Endodermal cell (in vitro differentiated cells): ENCODE data around the gene PCTP. TPM values are rescaled to one million over a fixed set of nuclear protein-coding genes. Genes with fewer than 3 reads are reported as not detected.

Source experiments
- DNase-seq: peaks from one replicate; pipeline ENCODE4 v3.0.0-alpha.2; 2017
- H3K27ac ChIP-seq: 2 replicates; pipeline ENCODE4 v1.5.1; 2013; ENCODE audit warnings: mild to moderate bottlenecking, low read depth, low read length, moderate library complexity
- H3K27me3 ChIP-seq: 2 replicates; pipeline ENCODE4 v1.6.1; 2013; ENCODE audit warnings: mild to moderate bottlenecking, low read length, moderate library complexity; ENCODE audit not compliant: insufficient read depth, control insufficient read depth, poor library complexity, severe bottlenecking
- H3K36me3 ChIP-seq: 2 replicates; pipeline ENCODE4 v1.7.0; 2013; ENCODE audit warnings: mild to moderate bottlenecking, low read length, moderate library complexity; ENCODE audit not compliant: control insufficient read depth, insufficient read depth
- H3K4me1 ChIP-seq: one replicate; pipeline ENCODE4 v1.7.0; 2013; ENCODE audit warnings: low read length; ENCODE audit not compliant: control insufficient read depth, insufficient read depth
- H3K4me3 ChIP-seq: 2 replicates; pipeline ENCODE4 v1.5.1; 2013; ENCODE audit warnings: mild to moderate bottlenecking, low read length, moderate library complexity
- H3K9ac ChIP-seq: 2 replicates; pipeline ENCODE4 v1.6.1; 2013; ENCODE audit warnings: mild to moderate bottlenecking, low read length, moderate library complexity; ENCODE audit not compliant: poor library complexity, severe bottlenecking; ENCODE audit errors: extremely low read depth
- H3K9me3 ChIP-seq: 2 replicates; pipeline ENCODE4 v1.6.1; 2013; ENCODE audit warnings: mild to moderate bottlenecking, low read length, moderate library complexity; ENCODE audit not compliant: control insufficient read depth
- H3K27ac Mint-ChIP-seq: 2 replicates; pipeline ENCODE4 v1.8.0; 2020; ENCODE audit warnings: mixed read lengths
- H3K27me3 Mint-ChIP-seq: 2 replicates; pipeline ENCODE4 v1.8.0; 2021; ENCODE audit warnings: mild to moderate bottlenecking, mixed read lengths; ENCODE audit not compliant: insufficient read depth
- H3K36me3 Mint-ChIP-seq: 2 replicates; pipeline ENCODE4 v1.8.0; 2020; ENCODE audit warnings: low read depth, mixed read lengths
- H3K4me1 Mint-ChIP-seq: 2 replicates; pipeline ENCODE4 v1.8.0; 2020; ENCODE audit warnings: mixed read lengths
- H3K4me3 Mint-ChIP-seq: 2 replicates; pipeline ENCODE4 v1.8.0; 2020; ENCODE audit warnings: mild to moderate bottlenecking, moderate library complexity, mixed read lengths
- H3K9me3 Mint-ChIP-seq: 2 replicates; pipeline ENCODE4 v1.8.0; 2020; ENCODE audit warnings: mild to moderate bottlenecking, mixed read lengths
- CTCF ChIP-seq: fragments of 200-600 bp; sonication (generic); conservative IDR thresholded peaks from 2 replicates; pipeline ENCODE4 v1.5.0; 2021; ENCODE audit warnings: antibody characterized with exemption, mild to moderate bottlenecking
- WGBS, 2 experiments: methylation state at CpG; one replicate each; pipeline versions ENCODE4 v1.1.5 to v1.1.7; 2013; ENCODE audit warnings: missing lambda C conversion rate in 2 of 2, mixed read lengths in 1 of 2; ENCODE audit not compliant: insufficient coverage in 1 of 2, insufficient read length in 1 of 2; 5-methylcytosine and 5-hydroxymethylcytosine counted together
- total RNA-seq, 2 donors: library from RNA; stranded (reverse); fragmentation: NEBNext Ultra II Directional in 1 of 2; extraction: Animal tissue kit (Norgen Biotek cat#: 25700) in 1 of 2; gene quantifications; 2 replicates in 1 of 2; 3 replicates in 1 of 2; pipeline ENCODE4 v1.2.1, GENCODE V29; 2021

The PCTP gene
- total RNA-seq, 2 donors from 2014 or later, result 29.0 to 47.2 TPM

- no peaks in the 10 kb centered on the region for H3K27me3 Mint-ChIP-seq
These were observed 63.1 kb downstream of the PCTP start for GRCh38 chr17:55813944-55814343.

GRCh38 chr17:55814377-55814776, 63.5 kb downstream of the PCTP start:
- Histone ChIP-seq H3K4me3 (no peak overlapping the region), H3K27ac (no peak overlapping the region), H3K9me3 (no peaks in the 10 kb centered on the region), H3K36me3 (no peaks in the 10 kb centered on the region), H3K27me3 (no peaks in the 10 kb centered on the region), H3K9ac (no peak overlapping the region), H3K4me1 (peaks cover 4% of the 10 kb centered on the region)
- Mint-ChIP-seq H3K4me3 (no peak overlapping the region), H3K36me3 (no peaks in the 10 kb centered on the region), H3K9me3 (no peaks in the 10 kb centered on the region), H3K27me3 (no peaks in the 10 kb centered on the region), H3K27ac (no peak overlapping the region), H3K4me1 (peaks cover 5% of the 10 kb centered on the region)
- DNase-seq, result no peak
- no peak for TF ChIP-seq CTCF
- WGBS, 2 experiments, result 87 to 92% methylated on average over 6 of the region's 6 CpGs

More at GRCh38 chr17:55813944-55814343, 63.1 kb downstream of the PCTP start:
- WGBS, 2 experiments, result 90 to 100% methylated on average over 1 to 3 of the region's 3 CpGs
- H3K27ac Mint-ChIP-seq, result no peak overlapping the region
- peaks cover 4% of the 10 kb centered on the region for H3K4me1 ChIP-seq
- H3K4me3 ChIP-seq, result no peak overlapping the region
- no peak overlapping the region for H3K4me3 Mint-ChIP-seq
- TF ChIP-seq CTCF, result no peak
- no peaks in the 10 kb centered on the region for H3K36me3 Mint-ChIP-seq
- no peaks in the 10 kb centered on the region for H3K36me3 ChIP-seq
- H3K9me3 Mint-ChIP-seq, result no peaks in the 10 kb centered on the region
- H3K27ac ChIP-seq, result no peak overlapping the region
- H3K27me3 ChIP-seq, result no peaks in the 10 kb centered on the region
- H3K9me3 ChIP-seq, result no peaks in the 10 kb centered on the region
- peaks cover 5% of the 10 kb centered on the region for H3K4me1 Mint-ChIP-seq
- H3K9ac ChIP-seq, result no peak overlapping the region
- DNase-seq, result no peak

GRCh38 chr17:55816532-55817396, 65.9 kb downstream of the PCTP start:
- no peaks in the 10 kb centered on the region for H3K36me3 Mint-ChIP-seq

More at GRCh38 chr17:55816532-55817396, 65.9 kb downstream of the PCTP start:
- Histone ChIP-seq H3K9me3 (peaks cover 9% of the 10 kb centered on the region), H3K27me3 (no peaks in the 10 kb centered on the region), H3K4me3 (no peak overlapping the region), H3K9ac (no peak overlapping the region), H3K4me1 (peaks cover 8% of the 10 kb centered on the region), H3K36me3 (no peaks in the 10 kb centered on the region), H3K27ac (no peak overlapping the region)
- no peak for DNase-seq
- Mint-ChIP-seq H3K9me3 (no peaks in the 10 kb centered on the region), H3K4me1 (peaks cover 10% of the 10 kb centered on the region), H3K27me3 (no peaks in the 10 kb centered on the region), H3K4me3 (no peak overlapping the region), H3K27ac (no peak overlapping the region)
- TF ChIP-seq CTCF, result no peak
- WGBS, 2 experiments, result 93 to 97% methylated on average over 7 to 8 of the region's 8 CpGs
